ENCODE data around the gene XCR1. TPM values are rescaled to one million over a fixed set of nuclear protein-coding genes. Genes with fewer than 3 reads are reported as not detected.

The XCR1 gene
- polyA plus RNA-seq, 3 donors = 0.04 to 0.56 (median 0.14) TPM

DNA sequence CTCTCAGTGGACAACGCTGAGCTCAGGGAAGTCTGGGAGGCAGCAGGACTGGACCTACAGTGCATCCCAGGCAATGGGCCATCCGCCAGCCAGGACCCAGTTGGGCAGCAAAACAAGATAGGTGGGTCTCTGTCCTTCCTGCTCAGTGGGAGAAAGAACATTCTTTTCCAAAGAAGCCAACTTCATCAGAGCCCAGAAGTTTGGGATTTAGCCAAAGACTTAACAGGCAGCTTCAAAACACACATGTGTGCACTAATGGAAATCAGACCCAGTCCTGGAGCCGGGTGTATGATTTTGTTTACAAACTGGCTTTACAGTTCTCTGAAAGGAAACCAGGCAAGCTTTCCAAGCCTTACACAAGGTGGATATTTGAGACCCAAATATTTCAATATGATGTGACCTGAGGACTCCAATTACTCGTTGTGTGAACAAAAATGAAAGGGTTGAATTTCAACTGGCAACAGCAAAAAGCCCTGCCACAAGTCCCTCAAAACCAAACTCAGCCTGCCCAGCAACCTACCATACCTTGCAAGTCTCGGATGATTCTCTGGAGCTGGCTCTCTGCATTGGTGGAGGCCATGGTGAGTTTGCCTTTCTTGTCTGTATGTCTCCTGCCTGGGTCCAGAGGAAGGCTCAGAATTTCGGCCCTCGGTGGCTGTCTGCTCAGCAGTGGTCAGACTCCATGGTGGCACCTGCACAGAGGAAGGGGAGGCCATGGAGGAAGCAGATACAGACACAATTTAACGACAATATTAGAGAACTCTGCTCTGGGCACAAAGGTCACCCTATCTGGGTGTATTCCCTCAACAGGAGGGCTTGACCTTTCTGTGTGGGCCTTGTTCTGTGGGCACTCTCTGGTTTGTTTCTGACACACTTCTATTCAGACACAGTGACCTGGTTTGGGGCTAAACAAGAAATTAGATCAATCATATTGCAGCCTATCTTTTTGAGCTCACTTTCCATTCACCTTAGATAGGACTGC lies 42.7 kb downstream of the XCR1 start:
- DNase-seq = no peak

DNA sequence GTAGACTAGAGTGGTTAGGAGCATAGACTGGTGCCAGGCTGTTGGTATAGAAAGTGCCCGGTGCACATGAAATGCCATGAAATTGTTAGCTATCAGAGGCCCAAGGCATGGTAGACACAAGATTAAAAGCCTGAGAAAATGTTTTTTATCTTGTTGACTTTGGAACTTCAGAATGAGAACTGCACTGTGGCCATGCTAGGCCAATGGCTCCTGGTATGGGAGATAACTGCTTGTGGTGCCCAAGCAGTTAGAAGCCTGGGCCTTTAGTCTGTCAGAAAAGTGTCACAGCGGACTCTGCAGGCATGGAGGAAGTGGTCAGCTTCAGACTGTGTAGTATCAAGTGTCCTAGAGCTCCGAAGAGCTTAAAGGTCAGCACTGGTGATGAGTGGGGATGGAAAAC lies 43.5 kb downstream of the XCR1 start:
- DNase-seq = no peak

DNA sequence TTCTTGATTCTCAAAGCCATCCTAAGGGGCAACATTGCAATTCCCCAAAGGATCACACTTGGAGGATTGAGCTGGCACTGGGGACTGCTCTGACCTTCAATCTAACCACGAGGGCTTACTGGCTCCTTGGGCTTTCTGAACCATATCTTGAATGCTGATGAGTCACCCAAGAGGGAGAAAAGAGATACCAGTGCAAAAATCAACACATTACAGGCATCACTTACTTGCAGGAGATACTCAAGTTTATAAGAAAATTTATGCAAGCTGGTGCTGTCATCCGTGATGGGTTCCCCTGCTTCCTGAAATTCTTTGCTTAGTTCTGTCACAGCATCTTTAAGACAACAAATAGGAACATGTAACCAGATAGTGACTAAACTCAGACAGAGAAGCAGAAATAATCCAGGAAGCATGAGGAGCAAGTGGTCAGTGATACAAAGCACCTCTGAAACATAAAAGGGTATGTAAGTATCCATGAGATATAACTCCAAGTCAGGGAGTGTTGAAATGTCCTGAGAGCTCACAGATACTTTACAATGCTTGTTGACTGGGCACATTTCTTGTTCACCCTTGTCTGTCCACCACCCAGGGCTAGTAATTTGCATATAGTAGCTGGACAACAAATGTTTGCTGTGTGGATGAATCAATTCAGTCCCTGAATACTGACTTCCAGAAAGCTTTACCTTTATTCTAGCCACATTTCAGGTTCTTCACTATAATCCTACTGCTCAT lies 45.8 kb downstream of the XCR1 start:
- no peak for DNase-seq

DNA sequence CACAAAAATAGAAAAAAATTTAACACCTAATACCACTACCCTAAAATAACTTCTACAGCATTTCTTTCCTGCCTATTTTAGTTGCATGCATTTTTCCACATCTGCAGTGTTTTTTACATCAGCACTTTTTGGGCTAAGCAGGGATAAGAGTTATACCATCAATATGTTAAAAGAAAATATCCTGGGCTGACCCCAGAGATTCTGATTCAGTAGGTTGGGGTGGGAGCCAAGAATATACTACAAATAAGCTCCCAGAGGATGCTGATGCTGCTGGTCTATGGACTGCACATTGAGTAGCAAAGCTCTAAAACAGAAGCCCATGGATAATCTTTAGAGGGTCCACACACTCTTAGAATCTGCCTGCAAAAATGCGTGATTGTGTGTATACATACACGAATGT lies 46.5 kb downstream of the XCR1 start:
- no peak for DNase-seq

DNA sequence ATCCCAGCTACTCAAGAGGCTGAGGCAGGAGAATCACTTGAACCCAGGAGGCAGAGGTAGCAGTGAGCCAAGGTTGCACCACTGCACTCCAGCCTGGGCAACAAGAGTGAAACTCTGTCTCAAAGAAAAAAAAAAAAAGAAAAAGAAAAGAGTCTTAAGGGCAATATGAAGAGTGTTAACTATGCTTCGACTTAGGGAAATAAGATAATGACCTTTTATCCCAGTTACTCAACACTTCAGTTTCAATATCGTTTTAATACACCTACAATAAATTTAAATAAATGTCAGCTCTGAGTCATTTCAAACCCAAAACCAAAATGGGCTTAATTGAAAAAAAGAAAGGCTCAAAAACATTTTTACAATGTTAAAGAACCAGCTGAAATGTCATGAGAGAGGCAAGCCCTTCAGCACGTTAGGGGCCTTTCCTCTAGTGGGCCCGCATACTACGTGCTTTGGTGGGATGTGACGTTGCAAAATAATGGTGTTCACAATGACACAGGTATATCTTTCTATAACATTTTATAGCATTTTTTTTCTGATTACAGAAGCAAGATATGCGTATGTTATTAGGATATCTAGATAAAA lies 47.0 kb downstream of the XCR1 start:
- DNase-seq = no peak

DNA sequence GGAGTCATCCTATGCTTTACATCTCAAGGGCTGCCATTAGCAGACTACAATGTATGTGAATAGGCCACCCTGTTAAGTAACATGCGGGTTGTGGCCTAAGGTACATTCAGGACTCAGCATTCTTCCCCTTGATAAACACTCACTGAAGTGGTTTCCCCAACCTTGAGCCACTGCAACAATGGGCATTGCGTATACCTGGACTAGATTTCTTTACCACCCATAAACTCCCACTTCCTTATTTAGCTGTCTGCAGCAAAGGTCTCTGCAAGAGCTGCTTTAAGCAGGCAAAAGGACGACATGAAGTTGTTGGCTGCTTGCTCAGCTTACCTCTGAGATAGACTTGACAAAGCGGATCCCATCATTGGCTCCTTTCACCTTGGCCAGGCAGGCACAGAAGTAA lies 47.9 kb downstream of the XCR1 start:
- DNase-seq = no peak

DNA sequence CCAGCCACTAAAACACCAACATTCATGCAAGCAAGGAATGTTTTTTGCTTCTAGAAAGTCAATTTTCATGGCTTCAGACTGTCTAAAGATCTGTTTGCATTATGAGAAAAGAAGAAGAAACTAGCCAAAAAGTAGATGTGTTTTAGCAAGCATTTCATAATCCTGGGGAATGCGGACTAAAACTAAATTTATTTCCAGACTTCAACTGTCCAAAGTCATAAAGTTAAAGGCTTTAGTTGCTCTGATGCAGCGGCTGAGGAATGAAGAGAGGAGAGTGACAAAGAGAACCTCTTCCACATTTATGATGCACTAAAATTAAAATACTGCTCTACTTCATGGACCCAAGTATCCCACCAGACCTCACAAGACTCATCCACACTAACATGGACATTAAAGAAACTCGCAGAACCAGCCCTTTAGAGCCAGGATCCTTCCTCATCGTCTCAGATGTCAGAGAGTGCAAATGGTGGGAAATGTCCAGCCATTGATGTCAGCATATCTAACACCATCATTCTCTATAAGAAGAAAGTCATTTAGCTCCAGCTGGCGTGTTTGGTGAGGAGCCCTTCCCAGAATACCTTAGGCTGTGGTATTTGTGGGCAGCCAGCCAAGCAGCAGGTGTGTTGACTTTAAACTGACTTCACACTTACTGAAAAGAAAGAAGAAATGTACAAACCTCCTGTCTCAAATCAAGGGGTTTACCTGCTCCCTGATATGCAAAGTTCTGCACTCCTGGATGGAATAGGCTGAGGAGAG lies 49.1 kb downstream of the XCR1 start:
- no peak for DNase-seq

DNA sequence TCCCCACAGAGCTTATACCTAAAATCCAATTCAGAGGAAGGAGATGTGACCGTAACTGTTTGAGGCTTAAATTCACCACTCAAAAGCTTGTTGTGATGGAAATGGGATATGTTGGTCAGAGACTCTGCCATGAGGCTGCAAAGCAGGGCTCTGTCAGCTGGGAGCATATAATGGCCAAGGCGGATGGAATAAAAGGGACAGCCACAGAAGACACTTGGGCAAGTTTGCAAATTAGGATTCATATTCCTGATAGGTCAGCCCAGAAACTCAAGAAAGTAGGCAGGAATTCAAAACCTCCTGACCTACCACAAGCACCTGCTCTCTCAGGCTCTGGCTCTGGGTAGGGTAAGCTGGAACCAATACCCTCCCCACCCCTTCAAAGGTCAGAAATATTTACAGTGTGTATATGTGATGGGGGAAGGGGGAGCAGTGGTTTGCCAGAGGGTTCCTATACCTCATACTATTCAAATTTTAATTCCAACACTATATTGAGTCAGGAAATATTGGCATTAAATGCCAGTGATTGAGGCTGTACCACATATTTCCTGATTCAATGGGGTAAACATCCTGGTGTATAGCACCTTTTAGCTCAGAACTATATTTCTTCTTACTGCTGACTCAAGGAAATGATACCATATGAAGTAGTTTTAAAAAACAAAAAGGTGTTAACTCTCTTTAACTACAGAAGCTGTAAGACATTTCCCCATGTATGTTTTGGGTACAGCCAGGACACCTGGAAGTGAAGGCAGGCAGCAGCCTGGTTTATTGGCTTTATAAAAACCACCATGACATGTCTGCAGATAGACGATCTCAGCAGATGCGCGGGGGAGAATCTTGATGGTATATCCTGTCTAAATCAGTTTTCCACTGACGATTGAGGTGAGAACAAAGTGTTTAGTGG lies 50.8 kb downstream of the XCR1 start:
- no peak for DNase-seq

DNA sequence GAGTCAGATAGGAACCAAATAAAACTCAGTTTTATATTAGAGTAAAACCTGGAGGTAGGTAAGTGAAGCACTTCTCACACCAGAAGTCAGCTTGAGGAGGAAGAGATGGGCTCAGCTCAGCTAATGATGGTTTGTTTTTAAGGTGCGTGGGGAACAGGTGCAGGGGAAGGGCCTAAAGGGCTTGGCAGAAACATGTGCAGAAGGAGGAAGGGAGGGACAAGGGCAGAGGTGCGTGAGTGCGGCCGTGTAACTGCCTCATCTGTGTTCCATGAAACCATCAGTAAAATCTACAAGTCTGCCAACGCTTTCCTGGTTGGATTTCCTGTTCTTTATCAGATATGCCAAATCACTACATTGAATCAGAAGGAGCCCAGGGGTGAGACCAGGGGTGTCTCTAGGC lies 51.6 kb downstream of the XCR1 start:
- no peak for DNase-seq

DNA sequence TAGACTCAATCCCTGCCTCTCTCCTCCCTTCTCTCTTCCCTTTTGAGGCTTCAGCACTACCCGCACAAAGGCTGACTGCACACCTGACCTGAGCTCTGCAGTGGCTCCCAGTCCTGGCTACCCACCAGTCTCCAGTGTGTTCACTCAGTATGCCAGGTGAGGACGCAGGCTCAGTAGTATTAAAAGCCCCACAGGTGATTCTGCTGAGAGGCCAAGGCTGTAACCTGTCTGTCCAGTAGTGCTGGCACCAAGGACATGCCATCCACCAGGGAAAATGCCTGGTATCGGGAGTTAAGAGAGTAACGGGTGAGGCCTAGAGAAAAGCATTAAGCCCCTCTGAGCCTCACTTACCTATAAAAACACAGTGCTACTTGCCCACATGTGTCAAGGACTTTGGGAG lies 52.6 kb downstream of the XCR1 start:
- DNase-seq = no peak

DNA sequence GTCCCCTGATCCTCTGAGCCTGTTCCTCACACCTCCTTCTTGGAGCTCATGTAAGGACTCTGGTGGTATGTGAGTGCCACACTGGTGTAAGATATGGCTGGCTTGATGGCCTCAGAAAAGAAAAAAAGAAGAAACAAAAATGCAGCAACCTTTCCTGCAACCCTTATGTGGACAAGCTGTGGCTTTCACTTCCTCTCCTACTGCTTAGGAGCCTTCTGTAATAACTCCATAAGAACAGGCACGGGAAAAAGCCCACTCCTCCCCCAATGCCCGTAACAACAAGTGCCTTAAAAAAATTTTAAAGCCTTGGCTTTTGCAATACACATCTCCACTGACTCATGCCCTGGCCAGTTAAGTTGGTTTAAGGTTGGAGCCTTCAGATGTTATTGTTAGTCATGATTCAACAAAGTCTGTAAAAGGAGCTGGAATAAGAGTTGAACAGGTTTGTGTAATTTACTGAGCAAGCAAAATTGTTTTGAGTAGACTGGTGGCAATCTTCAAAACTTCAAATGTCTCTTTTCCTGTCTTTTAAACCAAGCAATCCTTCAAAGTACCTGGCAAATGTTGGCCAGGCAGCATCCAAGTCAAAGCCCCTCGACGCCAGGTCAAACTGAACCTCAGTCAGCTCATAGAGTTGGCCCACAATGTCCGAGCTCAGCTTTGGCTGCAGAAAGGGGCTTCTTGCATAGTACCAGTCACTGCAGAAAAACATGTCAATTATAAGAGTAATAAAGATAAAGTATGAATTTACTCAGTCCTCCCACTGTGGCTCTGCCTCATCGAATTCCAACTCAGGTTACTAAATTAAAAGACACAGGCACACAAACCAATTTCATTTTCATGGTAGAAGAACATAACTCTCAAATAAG lies 54.5 kb downstream of the XCR1 start:
- DNase-seq = no peak

DNA sequence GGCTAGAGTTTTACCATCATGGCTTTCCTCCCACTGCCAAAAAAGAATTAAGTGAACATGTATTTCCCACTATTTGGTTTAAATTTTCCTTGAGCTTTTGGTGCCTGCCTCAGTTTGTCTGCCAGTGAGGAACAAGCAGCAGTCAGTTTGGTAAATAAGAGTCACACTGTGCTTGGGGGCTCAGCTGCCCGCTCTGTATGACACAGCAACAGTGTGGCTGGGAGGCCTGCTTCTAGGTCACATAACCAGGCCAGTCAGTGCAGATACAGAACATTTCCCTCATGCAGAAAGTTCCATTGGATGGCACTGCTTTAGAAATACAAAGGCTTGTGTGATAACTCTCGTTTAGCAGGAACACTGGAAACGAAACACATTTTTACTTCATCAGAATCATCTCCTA lies 57.3 kb downstream of the XCR1 start:
- DNase-seq = no peak

DNA sequence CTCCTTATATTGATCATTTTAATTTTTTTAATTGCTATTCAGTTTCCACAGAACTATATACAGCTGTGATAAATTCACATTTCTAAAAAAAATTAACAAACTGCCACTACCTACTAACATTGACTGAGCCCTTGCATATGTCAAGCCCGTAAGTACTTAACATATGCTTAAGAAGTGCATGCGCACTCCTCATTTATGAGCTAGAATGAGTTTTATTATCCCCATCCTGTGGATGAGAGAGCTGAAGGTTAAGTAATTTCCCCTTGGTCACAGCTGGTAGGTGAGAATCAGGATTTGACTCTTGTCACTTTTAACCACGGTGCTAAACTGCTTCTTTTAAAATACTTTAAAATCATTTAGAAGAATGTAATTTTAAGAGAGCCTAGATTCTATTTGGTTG lies 58.2 kb downstream of the XCR1 start:
- no peak for DNase-seq

DNA sequence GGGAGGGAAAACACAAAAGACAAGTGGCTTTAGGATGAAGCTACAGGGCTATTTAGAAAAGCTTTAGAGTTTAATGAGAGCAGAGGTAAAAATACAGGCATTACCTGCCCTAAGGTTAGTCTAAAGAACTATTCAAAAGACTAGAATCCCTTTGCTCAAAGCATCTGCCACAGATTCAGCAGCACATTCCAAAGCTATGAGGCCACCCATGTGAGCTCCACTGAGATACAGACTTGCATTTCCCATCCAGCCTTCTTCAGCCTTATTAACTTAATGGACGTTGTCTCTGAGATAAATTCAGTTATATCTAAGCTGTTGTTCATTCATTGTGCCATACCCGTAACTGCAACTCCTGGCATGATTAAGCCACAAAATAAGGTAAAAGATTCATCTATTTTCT lies 58.6 kb downstream of the XCR1 start:
- no peak for DNase-seq

DNA sequence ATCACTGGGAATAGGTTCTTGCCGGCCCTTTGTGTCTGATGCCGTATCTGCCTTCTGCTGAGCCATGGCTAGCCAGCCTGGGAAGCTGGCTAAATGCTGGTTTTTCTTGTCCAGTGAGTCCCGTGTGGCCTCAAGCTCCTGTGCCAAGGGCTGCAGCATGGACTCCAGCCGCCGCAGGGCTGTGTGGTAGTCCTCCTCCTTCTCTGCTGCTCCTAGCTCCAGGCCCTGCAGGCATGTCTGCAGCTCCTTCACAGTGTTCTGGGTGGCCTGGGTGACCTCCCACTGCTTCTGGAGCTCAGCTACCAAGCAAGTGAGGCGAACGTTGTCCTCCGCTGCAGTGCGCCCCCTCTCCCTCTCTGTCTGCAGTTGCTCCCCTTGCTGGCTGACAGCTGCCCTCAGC lies 59.1 kb downstream of the XCR1 start:
- DNase-seq = no peak

DNA sequence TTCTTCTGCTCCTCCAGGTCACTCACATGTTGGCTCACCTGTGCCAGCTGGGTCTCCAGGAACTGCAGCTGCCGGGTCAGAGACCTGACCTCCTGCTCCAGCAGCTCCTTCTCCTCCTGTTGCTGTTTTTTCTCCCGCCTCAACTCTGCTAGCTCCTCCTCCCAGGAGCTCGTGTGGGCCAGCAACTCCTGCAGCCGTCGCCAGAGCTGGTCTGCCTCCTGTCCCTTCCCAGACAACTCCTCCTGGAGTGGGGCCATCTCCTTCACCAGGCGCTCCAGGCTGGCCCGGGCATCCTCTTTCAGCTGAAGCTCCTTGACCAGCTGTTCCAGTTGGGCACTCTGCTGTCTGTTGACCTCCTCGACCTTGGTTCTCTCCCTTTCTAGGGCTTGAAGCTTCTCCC lies 59.6 kb downstream of the XCR1 start:
- no peak for DNase-seq

Data from renal pelvis (tissue), 4 donors.